ENCODE data around the gene CDHR3. TPM values are rescaled to one million over a fixed set of nuclear protein-coding genes. Genes with fewer than 3 reads are reported as not detected.

Gene CDHR3
- total RNA-seq, 1 experiment from 2014 or later: 6.5 TPM

GRCh38 chr7:105920766-105921165 lies 42.3 kb upstream of the CDHR3 start:
- CTCF ChIA-PET: no interaction called here

GRCh38 chr7:105924945-105925344 lies 38.1 kb upstream of the CDHR3 start:
- intact Hi-C loops (cut with micrococcal nuclease; ENCODE audit: unreplicated experiment) (no loop called here), in situ Hi-C loops (cut with HindIII; ENCODE audit: low pct_unique_long_range_greater_than_20kb, low sequenced_read_pairs) (no loop called here)
- Histone ChIP-seq H3K27me3 (ENCODE audit: control insufficient read depth, insufficient read depth, low read length) (no peaks in the 10 kb centered on the region), H3K36me3 (ENCODE audit: control insufficient read depth, insufficient read depth, low read length) (no peaks in the 10 kb centered on the region), H3K27ac (ENCODE audit: low read length) (no peak overlapping the region), H3K4me3 (ENCODE audit: low read depth in 2 of 2, low read length in 2 of 2) (no peak overlapping the region), H3K4me1 (ENCODE audit: control insufficient read depth, insufficient read depth, low read length) (no peaks in the 10 kb centered on the region), H3K9me3 (ENCODE audit: control insufficient read depth, insufficient read depth, low read depth, low read length) (no peaks in the 10 kb centered on the region)
- no TSS peak for BruUV-seq (replicated peaks)
- no peak for ATAC-seq
- POLR2A ChIA-PET: no interaction called here
- TF ChIP-seq TCF7L2 (IDR thresholded peaks at IDR 0.05; ENCODE audit: low read depth, low read length) (no peak), POLR2AphosphoS5 (IDR thresholded peaks at IDR 0.05; ENCODE audit: low read depth, low read length) (no peak), SIN3A (IDR thresholded peaks at IDR 0.05; ENCODE audit: borderline replicate concordance, insufficient read depth, low read depth, low read length) (no peak), CTCF (IDR thresholded peaks at IDR 0.05) (no peak)
- TF ChIP-seq, protein P1, sequence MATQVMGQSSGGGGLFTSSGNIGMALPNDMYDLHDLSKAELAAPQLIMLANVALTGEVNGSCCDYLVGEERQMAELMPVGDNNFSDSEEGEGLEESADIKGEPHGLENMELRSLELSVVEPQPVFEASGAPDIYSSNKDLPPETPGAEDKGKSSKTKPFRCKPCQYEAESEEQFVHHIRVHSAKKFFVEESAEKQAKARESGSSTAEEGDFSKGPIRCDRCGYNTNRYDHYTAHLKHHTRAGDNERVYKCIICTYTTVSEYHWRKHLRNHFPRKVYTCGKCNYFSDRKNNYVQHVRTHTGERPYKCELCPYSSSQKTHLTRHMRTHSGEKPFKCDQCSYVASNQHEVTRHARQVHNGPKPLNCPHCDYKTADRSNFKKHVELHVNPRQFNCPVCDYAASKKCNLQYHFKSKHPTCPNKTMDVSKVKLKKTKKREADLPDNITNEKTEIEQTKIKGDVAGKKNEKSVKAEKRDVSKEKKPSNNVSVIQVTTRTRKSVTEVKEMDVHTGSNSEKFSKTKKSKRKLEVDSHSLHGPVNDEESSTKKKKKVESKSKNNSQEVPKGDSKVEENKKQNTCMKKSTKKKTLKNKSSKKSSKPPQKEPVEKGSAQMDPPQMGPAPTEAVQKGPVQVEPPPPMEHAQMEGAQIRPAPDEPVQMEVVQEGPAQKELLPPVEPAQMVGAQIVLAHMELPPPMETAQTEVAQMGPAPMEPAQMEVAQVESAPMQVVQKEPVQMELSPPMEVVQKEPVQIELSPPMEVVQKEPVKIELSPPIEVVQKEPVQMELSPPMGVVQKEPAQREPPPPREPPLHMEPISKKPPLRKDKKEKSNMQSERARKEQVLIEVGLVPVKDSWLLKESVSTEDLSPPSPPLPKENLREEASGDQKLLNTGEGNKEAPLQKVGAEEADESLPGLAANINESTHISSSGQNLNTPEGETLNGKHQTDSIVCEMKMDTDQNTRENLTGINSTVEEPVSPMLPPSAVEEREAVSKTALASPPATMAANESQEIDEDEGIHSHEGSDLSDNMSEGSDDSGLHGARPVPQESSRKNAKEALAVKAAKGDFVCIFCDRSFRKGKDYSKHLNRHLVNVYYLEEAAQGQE (IDR thresholded peaks at IDR 0.05; ENCODE audit: insufficient read depth in 1 of 2, low read depth in 2 of 2, low read length in 1 of 2): no peak
- CTCF ChIA-PET: no interaction called here
- no peak for DNase-seq (ENCODE audit: low read depth, low spot score)

More at GRCh38 chr7:105920766-105921165, 42.3 kb upstream of the CDHR3 start:
- Histone ChIP-seq H3K9me3 (ENCODE audit: control insufficient read depth, insufficient read depth, low read depth, low read length) (no peaks in the 10 kb centered on the region), H3K27ac (ENCODE audit: low read length) (no peak overlapping the region), H3K27me3 (ENCODE audit: control insufficient read depth, insufficient read depth, low read length) (no peaks in the 10 kb centered on the region), H3K4me3 (ENCODE audit: low read depth in 2 of 2, low read length in 2 of 2) (no peak overlapping the region), H3K4me1 (ENCODE audit: control insufficient read depth, insufficient read depth, low read length) (no peaks in the 10 kb centered on the region), H3K36me3 (ENCODE audit: control insufficient read depth, insufficient read depth, low read length) (no peaks in the 10 kb centered on the region)
- no TSS peak for BruUV-seq (replicated peaks)
- TF ChIP-seq, protein P1 (IDR thresholded peaks at IDR 0.05; ENCODE audit: insufficient read depth in 1 of 2, low read depth in 2 of 2, low read length in 1 of 2): no peak
- TF ChIP-seq CTCF (IDR thresholded peaks at IDR 0.05) (no peak), TCF7L2 (IDR thresholded peaks at IDR 0.05; ENCODE audit: low read depth, low read length) (no peak), POLR2AphosphoS5 (IDR thresholded peaks at IDR 0.05; ENCODE audit: low read depth, low read length) (no peak), SIN3A (IDR thresholded peaks at IDR 0.05; ENCODE audit: borderline replicate concordance, insufficient read depth, low read depth, low read length) (no peak)
- DNase-seq (ENCODE audit: low read depth, low spot score) (no peak), ATAC-seq (no peak)
- POLR2A ChIA-PET: no interaction called here
- in situ Hi-C loops (cut with HindIII; ENCODE audit: low pct_unique_long_range_greater_than_20kb, low sequenced_read_pairs) (no loop called here), intact Hi-C loops (cut with micrococcal nuclease; ENCODE audit: unreplicated experiment) (no loop called here)

Data from Panc1 (cell line).